Measurements from ENCODE around the gene LNX2.

LNX2 gene

DNA sequence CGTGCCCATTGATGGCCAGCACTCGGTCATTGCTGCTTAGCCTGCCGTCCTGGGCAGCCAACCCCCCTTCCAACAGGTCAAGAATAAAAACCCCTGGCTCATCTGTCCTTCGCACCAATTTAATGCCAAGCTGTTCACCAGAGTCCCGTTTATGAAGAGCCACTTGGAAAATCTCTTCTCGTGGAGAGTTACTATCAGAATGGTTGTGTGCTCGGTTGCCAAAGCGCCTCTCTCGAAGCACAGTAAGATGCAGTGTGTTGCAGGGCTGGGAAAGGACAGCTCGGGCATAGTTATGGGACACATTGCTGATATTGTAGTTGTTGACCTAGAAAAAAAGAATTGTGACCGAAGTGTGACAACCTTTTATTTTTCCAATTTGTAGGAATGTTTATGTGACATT, 57.9 kb downstream of the LNX2 start:
- DNase-seq (ENCODE audit: low read depth, low spot score): no peak

DNA sequence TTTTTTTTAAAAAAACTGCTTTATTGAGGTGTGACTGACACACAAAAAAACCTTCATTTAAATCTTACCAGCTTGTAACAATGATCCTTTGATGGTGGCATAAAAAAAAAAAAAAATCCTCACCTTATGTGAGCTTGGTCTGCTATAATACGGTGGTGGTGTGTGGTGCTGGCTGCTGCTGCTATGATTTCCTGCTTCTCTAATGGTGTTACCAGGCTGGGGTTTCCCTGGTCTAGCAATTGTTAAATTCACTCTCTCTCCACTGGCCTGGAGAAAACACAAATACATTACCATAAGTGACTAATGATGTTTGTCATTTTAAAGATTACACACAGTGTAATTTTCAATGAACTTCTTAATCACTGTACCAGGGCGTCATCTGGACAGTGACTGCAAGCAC, 60.6 kb downstream of the LNX2 start:
- no peak for DNase-seq (ENCODE audit: low read depth, low spot score)

DNA sequence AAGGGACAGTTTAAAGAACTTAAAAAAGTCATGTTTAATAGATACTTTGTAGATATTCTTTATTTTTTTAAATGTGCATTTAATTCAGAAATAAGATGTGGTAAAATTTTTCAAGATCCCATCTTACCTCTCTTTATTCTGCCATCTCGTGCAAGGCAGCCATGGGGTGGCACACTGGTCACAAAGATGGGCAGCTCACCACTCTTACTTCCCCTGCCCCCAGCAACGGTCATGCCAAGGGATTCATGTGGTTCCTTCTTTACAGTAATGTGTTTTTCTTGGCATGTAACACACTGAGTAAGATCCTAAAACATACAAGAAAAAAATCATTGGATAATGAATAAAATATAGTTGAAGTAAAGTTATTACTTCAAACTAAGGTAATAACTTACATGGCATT, 64.2 kb downstream of the LNX2 start:
- DNase-seq (ENCODE audit: low read depth, low spot score): no peak

DNA sequence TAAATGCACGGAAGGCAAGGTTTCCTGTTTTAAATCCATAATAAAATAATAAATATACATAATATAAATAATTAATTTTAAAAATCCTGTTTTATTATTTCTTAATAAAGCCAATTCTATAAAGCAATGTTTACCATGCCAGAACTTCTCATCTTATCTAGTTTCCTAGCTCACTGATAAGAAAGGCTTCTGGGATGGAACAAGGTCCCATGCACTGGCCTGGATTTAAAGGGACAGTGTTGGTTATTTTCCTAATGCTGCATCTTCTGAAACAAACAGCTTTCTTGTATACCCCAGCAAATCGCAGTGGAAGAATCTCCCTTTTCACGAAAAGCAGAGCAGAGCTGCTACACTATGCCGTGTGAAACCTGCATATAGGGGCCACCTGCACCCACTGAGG, 68.8 kb downstream of the LNX2 start:
- no peak for DNase-seq (ENCODE audit: low read depth, low spot score)

DNA sequence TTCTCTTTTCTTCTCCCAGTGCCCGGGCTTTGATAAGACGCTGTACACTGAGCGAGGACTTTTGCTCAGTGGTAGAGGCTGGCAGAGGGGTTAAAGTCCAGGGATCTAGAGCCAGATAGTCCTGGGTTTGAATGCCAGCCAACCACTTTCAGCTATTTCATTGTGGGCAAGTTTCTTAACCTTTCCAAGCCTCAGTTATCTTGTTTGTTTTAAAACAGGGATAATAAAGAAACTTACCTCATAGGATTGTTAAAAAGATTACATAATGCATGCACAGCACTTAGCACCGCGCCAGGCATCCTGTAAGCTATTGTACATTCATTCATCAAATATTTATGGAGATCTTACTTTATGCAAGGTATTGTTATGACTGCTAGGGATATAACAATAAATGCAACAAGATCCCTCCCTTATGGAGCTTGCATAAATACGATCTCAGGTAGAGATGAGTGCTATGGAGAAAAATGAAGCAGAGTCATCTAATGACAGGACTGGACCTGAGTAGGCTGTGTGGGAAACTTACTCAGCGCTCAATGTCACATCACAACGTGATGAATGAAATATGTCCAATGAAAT, 70.8 kb downstream of the LNX2 start:
- no peak for DNase-seq (ENCODE audit: low read depth, low spot score)

DNA sequence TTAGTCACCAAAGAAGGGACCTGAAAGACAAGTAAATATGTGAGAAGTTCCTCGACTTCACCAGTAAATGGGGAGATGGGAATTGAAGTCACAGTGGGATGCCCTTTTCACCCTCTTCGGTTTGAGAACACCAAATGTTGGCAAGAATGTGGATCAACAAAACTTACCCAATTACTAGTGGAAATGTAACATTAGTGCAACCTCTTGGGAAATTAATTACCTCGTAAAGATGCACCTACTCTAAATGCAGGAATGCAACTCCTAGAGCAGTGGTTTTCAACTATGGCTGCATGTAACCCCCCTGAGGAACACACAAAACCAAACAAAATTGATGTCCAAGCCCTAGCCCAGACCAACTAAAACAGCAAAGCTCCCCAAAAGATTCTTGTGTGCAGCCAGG, 78.1 kb downstream of the LNX2 start:
- DNase-seq (ENCODE audit: low read depth, low spot score): no peak

DNA sequence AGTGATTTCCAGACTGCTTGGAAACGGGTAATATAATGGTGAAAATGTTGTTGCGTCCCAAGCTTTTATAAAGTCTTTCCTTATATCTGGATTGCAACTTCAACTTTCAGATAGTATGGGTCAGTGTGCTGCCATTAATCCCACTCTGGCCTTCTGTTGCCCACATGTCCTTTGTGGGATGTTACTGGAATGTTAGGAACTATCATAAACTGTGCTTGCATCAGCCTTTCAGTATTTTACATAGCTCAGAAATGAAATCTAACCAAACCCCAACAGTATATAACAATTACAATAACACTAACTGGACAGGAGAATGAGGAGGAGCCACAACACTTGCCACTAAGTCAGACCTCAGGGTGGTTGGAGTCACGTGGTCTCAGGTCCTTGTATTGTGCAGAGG, 78.9 kb downstream of the LNX2 start:
- DNase-seq (ENCODE audit: low read depth, low spot score): no peak

DNA sequence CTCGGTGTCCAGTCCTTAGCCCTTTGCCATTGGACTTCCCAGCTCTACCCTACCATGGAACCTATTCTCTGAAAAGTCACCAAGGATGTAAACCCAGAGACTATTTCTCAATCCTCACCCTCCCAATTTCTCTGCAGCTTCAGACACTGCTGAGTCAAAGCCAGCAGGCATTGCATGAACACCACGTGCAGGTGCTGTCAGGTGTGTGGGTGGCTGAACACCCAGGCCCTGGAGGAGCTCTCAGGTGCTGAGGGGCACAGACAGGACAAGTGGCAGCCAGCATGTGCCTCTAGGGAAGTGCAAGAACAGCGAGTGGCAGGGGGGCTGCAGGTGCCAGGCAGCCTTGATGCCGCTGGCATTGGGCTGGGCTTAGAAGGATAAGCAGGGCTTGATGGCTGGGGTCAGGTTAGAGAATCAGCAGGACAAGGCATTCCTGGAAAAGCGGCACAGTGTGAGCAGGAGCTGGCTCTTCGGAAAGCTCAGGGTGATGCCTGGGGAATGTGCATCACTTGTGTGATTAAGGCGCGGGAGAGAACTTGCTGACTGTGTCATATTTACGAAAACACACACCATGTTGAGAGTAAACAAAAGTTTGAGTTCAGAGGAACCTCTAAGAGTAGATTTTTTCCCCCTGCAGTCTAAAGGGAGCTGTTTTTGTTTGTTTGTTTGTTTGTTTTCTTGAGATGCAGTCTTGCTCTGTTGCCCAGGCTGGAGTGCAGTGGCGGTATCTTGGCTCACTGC, 83.8 kb downstream of the LNX2 start:
- no peak for DNase-seq (ENCODE audit: low read depth, low spot score)

DNA sequence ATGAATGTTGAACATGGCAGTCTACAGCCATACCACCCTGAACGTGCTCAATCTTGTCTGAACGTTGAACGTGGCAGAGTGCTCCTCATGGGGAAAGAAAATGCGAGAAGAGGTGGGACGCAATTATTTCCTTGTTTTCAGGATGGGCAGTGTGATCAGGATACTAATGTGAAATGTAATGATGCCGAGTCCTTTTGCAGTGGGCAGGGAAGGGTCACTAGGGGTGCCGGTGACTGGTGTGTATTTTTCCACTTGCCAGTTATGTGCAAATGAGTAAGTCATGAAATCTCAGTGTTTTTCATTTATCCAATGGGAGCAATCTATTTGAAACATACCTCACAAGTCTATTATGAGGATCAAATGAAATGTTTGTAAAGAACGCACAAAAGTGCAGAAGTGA, 84.8 kb downstream of the LNX2 start:
- no peak for DNase-seq (ENCODE audit: low read depth, low spot score)

DNA sequence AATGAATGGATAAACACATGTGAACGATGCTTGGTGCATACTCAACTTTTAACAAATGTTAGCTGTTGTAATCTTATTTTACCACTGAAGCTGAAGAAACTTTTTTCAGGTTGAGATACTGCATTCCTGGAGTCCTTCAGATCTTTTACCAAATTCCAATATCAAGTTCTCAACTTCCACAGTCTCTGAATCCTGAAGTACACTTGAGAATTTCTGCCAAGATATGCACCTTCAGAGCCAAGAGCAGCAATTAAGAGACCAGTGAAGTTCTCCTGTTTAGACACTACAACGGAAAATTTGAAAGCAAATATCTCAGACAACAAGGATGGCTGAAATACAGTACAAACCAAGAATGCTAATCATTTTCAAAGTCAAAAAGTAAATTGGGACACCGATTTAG, 85.3 kb downstream of the LNX2 start:
- DNase-seq (ENCODE audit: low read depth, low spot score): no peak

DNA sequence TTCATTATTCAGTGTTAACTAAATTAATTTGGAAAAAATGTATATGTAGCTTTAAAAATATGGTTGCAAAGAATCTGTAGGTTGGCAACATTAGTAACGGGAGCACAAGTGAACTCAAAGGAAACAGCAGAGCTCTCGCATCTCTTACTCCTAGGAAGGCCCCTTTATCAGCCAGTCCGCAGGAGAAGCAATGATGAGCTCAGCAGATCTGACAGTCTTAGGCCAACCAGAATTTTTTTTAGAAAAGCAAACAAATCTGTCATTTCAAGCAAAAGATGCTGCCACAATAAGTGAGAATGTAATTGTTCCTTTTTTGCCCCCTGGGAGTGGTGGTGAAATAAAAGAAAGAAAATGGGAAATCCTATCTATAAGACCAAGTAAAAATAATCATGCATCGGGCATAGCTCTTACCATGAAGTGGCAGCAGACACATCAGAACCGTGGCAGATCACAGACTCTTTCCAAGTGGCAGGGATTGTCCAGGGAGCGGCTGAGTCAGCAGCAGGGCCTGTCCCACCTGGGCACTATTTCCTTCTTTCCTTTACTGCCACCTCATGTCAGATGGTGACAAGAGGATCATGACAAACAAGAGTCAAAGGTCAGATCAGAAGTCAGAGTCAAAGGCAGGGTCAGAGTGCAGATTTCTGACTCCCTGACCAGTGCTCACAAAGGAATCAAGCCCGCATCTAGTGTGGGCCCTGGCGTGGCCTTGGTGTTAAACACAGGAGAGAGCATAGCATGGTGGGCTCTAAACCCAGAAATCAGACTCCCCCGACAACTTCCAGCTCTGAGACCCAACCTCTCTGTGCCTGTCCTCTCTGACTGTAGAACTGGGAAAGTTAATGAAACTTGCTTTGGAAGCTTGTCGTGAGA, 86.0 kb downstream of the LNX2 start:
- DNase-seq (ENCODE audit: low read depth, low spot score): no peak

DNA sequence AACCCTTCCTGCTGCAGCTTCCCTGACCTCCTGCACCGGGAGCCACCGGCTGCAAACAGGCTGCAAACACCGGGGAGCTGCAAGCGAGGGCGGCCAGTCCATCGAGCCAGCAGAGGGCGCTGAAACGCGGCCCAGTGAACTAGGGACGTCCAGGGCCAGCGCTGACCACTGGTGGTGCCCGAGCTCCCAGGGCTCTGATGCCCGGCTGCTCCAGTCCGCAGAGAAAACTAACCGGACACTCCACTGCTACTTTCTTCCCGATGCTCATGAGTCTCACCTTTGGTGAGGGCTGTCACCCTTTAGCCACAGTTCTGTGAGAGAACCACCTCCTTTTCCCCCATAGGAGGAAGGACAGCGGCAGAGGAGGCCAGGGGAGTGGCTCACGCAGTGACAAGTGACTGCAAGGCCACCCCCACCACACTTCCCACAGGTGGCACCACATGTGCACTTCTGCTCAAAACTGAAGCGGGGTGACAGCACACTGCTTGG, 87.1 kb downstream of the LNX2 start:
- DNase-seq (ENCODE audit: low read depth, low spot score): no peak

DNA sequence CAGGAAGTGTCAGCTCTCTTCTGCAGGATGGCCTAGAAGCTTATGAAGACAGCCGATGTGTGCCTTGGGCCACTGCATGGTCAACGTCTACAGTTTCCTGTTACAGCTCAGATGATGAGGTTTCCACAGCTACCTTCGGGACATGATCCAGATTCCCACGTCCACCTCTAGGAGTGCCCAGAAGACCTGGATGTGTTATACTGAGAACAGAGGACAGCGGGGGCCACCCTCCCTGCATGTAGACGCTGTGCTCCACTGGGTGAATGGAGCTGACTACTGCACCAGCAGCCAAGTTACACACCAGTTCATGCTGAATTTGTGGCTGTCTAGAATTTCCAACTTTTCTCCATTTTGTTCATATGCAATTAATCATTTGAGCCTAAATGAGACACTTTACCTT, 91.4 kb downstream of the LNX2 start:
- DNase-seq (ENCODE audit: low read depth, low spot score): no peak

DNA sequence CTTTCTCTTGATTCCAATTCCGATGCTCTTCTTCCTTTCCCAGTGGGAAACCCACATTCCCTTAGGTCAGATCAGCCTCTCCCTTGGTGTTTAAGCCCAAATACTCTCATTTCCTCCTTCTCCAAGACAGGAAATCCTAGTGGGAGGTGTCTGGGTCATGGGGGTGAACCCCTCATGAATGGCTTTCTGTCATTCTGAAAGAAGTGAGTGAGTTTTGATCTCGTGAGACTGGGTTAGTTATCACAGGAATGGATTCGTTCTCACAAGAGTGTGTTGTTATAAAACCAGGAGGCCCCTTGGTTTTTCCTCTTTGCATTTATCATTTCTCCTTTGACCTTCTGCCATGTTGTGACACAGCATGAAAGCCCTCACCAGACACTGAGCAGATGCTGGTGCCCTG, 93.8 kb downstream of the LNX2 start:
- DNase-seq (ENCODE audit: low read depth, low spot score): no peak

DNA sequence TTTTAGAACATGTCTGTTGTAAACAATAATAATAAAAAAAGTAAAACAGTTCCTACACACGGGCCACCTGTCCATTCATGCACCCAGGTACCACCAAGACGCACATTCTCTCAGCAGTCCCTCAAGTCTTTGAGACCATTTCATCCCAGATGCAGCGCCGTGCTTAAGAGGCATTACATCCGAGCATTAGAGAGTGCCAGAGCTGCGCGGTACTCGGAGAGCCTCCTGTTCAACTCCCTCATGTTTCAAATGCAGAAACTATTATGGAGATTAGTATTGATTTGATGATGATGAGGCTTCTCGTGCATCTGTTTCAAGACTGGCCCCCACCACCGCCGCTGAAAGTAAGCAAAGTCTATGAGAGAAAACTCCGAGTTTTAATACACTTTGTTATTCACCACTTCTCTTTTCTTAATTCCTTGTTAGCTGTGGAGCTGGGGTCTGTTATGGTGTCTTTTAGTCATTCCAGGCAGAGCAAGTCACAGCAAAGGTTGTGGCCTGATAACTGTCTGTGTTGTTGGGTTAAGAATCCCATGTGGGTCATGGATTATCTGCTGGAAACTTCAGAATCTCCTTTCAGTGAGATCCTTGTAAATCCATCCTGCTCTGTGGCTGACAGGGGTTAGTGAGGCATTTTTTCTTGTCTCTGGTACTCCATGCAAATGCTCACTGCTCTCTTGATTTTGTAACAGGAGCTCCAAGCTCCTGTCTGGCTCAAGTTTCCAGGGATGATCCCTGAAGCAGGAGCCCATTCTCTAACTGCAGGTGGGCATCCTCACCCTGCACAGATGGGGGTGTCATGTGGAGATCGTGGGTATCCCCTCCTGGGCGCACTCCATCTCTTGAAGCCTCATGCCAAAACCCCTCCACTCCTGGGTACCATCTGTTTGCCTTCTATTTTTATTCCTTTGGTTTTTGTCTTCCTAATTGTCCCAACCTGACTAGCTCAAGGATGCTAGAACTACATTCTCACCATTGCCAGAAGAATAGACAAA, 95.1 kb downstream of the LNX2 start:
- DNase-seq (ENCODE audit: low read depth, low spot score): no peak

DNA sequence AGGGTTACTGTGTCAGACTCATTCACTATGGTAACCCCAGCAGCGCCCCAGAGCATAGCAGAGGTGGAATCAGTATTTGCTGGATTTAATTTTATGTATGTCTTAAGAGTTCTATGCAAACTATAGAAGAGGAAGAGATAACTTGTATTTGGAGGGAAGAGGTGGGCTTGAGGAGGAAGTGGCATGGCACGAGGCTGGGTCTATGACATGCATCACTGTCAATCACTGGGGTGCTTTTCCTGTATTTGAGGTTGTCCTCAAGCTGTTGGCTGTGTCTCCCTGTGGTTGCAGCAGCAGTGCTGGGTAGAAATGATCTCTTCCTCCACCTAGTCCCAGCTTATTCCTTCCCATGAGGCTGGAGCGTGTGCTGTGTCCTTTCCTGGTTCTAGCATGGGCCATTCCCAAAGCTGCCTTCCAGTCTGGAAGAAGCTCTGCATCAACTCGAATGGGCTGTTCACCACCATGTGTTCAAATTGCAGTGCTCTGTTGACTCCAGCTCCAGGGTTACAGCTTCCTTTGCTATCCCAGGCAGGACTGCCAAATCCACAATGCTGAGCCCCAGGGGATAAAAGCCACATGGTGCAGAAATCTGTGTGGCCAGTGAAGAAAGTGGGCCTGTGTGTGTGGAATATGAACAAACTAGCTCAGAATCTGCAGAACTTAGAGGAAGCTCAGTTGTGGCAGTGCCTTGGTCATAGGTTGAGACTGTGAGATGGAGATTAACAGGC, 96.8 kb downstream of the LNX2 start:
- no peak for DNase-seq (ENCODE audit: low read depth, low spot score)

DNA sequence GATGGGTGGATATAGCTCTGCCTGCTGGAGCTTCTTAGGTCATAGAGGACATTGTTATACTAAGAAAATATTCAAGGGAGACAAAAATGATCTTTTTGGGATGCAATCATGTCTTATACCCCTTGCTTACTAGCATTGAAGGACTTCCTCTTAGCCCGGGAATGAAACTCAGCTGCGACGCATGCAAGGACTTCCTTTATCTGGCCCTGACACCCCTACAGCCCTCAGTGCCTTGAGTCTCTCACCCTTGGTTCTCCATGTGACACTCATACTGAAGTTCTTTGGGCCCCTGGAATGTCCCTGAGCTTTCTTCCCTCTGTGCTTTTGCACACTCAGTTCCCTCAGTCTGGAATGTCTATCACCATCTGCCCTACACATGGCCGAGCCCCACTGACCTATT, 97.5 kb downstream of the LNX2 start:
- DNase-seq (ENCODE audit: low read depth, low spot score): no peak

DNA sequence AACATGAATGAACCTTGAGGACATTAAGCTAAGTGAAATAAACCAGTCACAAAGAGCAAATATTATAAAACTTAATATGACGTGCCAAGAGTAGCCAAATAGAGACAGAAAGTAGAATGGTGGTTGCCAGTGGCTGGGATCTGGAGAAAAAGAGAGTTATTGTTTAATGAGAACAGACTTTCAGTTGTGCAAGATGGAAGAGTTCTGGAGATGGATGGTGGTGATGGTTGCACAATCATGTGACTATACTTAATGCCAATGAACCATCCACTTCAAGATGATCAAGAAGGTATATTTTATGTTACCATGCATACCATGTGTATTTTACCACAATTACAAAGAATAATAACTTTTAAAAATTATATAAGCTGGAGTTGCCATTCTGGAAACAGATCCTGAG, 104.2 kb downstream of the LNX2 start:
- no peak for DNase-seq (ENCODE audit: low read depth, low spot score)

DNA sequence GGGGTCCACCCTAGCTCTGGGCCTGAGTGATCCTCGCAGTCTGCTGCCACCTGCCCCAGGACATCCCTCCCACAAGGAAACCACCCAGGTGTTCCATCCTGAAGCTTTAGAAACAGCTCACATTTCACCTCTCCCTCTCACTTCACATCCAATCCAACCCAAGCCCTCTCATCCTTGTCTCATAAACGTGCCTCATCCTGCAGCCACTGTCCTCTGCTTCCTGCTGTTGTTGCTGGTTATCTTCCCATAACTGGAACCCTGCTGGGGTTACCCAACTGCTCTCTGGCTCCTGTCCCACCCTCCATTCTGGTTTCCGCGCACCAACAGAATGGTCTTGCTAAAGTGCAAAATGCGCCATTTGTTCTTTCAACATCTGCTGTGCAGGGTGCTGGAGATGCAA, 110.2 kb downstream of the LNX2 start:
- no peak for DNase-seq (ENCODE audit: low read depth, low spot score)

DNA sequence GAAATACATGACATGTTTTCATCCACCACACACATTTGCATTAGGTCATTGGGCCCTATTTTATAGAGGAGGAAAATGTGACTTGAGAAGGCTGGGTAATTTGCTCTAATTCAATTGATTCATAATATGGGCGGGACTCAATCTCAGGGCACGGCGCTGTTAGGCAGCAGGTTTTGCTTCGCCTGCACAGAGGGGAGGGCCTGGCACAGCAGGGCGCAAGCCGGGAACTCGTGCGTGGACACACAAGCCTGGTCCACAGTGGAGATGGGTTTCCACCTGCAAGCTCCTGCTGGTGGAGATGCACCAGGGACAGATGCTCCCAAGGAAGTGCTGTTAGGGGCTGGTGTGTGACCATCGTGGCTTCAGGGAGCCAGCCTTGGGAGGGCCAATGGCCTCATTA, 111.5 kb downstream of the LNX2 start:
- DNase-seq (ENCODE audit: low read depth, low spot score): no peak

DNA sequence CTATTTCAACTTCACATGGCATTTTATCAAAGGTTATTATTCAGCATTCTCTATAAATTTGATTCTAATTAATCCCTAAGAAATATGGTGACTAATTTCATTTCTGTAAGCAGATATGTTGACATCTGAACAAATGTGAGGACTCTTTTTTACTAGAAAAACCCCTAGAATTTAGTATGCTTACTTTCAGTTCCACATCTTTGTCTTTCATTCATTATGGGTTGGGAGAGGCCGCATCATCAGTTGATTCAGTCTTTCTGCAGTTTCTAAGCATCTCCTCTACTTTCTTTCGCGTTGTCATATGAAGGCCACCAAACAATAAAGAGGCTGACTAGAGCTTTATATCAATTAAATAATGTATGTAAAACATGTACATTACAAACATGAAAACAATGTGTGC, 114.5 kb downstream of the LNX2 start:
- DNase-seq (ENCODE audit: low read depth, low spot score): no peak
